HG03432 (cell line): ENCODE data around the gene MYO1B.

Experiments
- ATAC-seq: cut with Tn5 transposase; IDR thresholded peaks from one replicate; pipeline ENCODE4 v1.9.1; 2021; ENCODE audit warnings: mild to moderate bottlenecking, moderate library complexity; ENCODE audit not compliant: unreplicated experiment

Gene MYO1B

GRCh38 chr2:191225690-191226089, 19.5 kb upstream of the MYO1B start:
- no peak for ATAC-seq

- no peak for ATAC-seq
Measured at GRCh38 chr2:191226196-191226595, 19.0 kb upstream of the MYO1B start.

GRCh38 chr2:191228333-191228732, 16.9 kb upstream of the MYO1B start:
- no peak for ATAC-seq

GRCh38 chr2:191228861-191229260, 16.3 kb upstream of the MYO1B start:
- ATAC-seq = no peak

- no peak for ATAC-seq
Measured at GRCh38 chr2:191230174-191230573, 15.0 kb upstream of the MYO1B start.

- ATAC-seq = no peak
Measured at GRCh38 chr2:191231995-191232394, 13.2 kb upstream of the MYO1B start.

GRCh38 chr2:191233533-191233932, 11.7 kb upstream of the MYO1B start:
- no peak for ATAC-seq

- no peak for ATAC-seq
Measured at GRCh38 chr2:191234376-191234775, 10.8 kb upstream of the MYO1B start.

GRCh38 chr2:191240871-191241270, 4.3 kb upstream of the MYO1B start:
- ATAC-seq = no peak

- ATAC-seq = no peak
Measured at GRCh38 chr2:191241418-191241817, 3.8 kb upstream of the MYO1B start.

GRCh38 chr2:191243154-191243553, 2.0 kb upstream of the MYO1B start:
- no peak for ATAC-seq

- ATAC-seq = no peak
Measured at GRCh38 chr2:191244350-191244749, 854 bp upstream of the MYO1B start.

GRCh38 chr2:191245869-191246531, 796 bp downstream of the MYO1B start:
- peak; percentile 13 for ATAC-seq

GRCh38 chr2:191246820-191247380, 1.7 kb downstream of the MYO1B start:
- no peak for ATAC-seq

- ATAC-seq = no peak
Measured at GRCh38 chr2:191247381-191248057, 2.3 kb downstream of the MYO1B start.

- ATAC-seq = no peak
Measured at GRCh38 chr2:191249156-191249813, 4.1 kb downstream of the MYO1B start.

- ATAC-seq = no peak
Measured at GRCh38 chr2:191250400-191250799, 5.2 kb downstream of the MYO1B start.

GRCh38 chr2:191250986-191251385, 5.8 kb downstream of the MYO1B start:
- ATAC-seq = no peak

- no peak for ATAC-seq
Measured at GRCh38 chr2:191252699-191253098, 7.5 kb downstream of the MYO1B start.

GRCh38 chr2:191253476-191253875, 8.3 kb downstream of the MYO1B start:
- ATAC-seq = no peak

- no peak for ATAC-seq
Measured at GRCh38 chr2:191255271-191255670, 10.1 kb downstream of the MYO1B start.

GRCh38 chr2:191255756-191256312, 10.6 kb downstream of the MYO1B start:
- no peak for ATAC-seq
